H9 (cell line): ENCODE measurements around the gene SYT11. TPM values are rescaled to one million over a fixed set of nuclear protein-coding genes. Genes with fewer than 3 reads are reported as not detected.

Experiments
- DNase-seq: peaks from one replicate; pipeline ENCODE4 v3.0.0-alpha.2; 2017
- H2AFZ ChIP-seq: one replicate; pipeline ENCODE4 v1.6.1; 2013; ENCODE audit warnings: mild to moderate bottlenecking, low read length, control low read depth, moderate library complexity
- H2AK5ac ChIP-seq: 2 replicates; pipeline ENCODE4 v1.6.1; 2013; ENCODE audit warnings: low read length, control low read depth, mixed read lengths; ENCODE audit not compliant: insufficient read length
- H2BK120ac ChIP-seq: one replicate; pipeline ENCODE4 v1.6.1; 2013; ENCODE audit warnings: low read depth, mild to moderate bottlenecking, low read length, control low read depth, inconsistent platforms; ENCODE audit not compliant: poor library complexity, severe bottlenecking
- H2BK12ac ChIP-seq: 2 replicates; pipeline ENCODE4 v1.6.1; 2013; ENCODE audit warnings: low read length, control low read depth, mixed read lengths, low read depth; ENCODE audit not compliant: insufficient read length
- H2BK15ac ChIP-seq: 2 replicates; pipeline ENCODE4 v1.6.1; 2013; ENCODE audit warnings: low read depth, low read length, control low read depth
- H2BK20ac ChIP-seq: one replicate; pipeline ENCODE4 v1.6.1; 2013; ENCODE audit warnings: low read depth, mild to moderate bottlenecking, low read length, control low read depth, inconsistent platforms; ENCODE audit not compliant: poor library complexity, severe bottlenecking
- H2BK5ac ChIP-seq: 2 replicates; pipeline ENCODE4 v1.6.1; 2013; ENCODE audit warnings: low read length, control low read depth, mixed read lengths; ENCODE audit not compliant: insufficient read length
- H3K14ac ChIP-seq: 2 replicates; pipeline ENCODE4 v1.6.1; 2013; ENCODE audit warnings: low read length, control low read depth; ENCODE audit not compliant: insufficient read depth
- H3K18ac ChIP-seq: 2 replicates; pipeline ENCODE4 v1.6.1; 2013; ENCODE audit warnings: low read depth, mild to moderate bottlenecking, mixed read lengths, low read length, control low read depth; ENCODE audit not compliant: insufficient read length
- H3K23ac ChIP-seq: 2 replicates; pipeline ENCODE4 v1.6.1; 2013; ENCODE audit warnings: low read length, control low read depth, mixed read lengths, low read depth; ENCODE audit not compliant: insufficient read length
- H3K23me2 ChIP-seq: 2 replicates; pipeline ENCODE4 v1.6.1; 2013; ENCODE audit warnings: low read depth, mild to moderate bottlenecking, mixed read lengths, low read length, control low read depth; ENCODE audit not compliant: insufficient read length, poor library complexity, severe bottlenecking
- H3K27ac ChIP-seq: 2 replicates; pipeline ENCODE4 v1.5.1; 2013; ENCODE audit warnings: low read length, control low read depth, mixed read lengths, low read depth; ENCODE audit not compliant: insufficient read length
- H3K27me3 ChIP-seq: 2 replicates; pipeline ENCODE4 v1.6.1; 2013; ENCODE audit warnings: low read length, control low read depth, inconsistent platforms; ENCODE audit not compliant: insufficient read depth
- H3K4ac ChIP-seq: 2 replicates; pipeline ENCODE4 v1.6.1; 2013; ENCODE audit warnings: low read depth, mild to moderate bottlenecking, control low read depth, inconsistent platforms, low read length, moderate library complexity
- H3K4me1 ChIP-seq: 2 replicates; pipeline ENCODE4 v1.6.1; 2013; ENCODE audit warnings: low read length, control low read depth, inconsistent platforms; ENCODE audit not compliant: insufficient read depth
- H3K4me2 ChIP-seq: 2 replicates; pipeline ENCODE4 v1.6.1; 2013; ENCODE audit warnings: low read length, control low read depth, mixed read lengths; ENCODE audit not compliant: insufficient read length, insufficient read depth
- H3K56ac ChIP-seq: 2 replicates; pipeline ENCODE4 v1.6.1; 2013; ENCODE audit warnings: low read depth, mild to moderate bottlenecking, mixed read lengths, low read length, control low read depth; ENCODE audit not compliant: insufficient read length
- H3K79me1 ChIP-seq: 2 replicates; pipeline ENCODE4 v1.6.1; 2013; ENCODE audit warnings: low read depth, mild to moderate bottlenecking, moderate library complexity, low read length, control low read depth, inconsistent platforms; ENCODE audit not compliant: insufficient read depth, poor library complexity, severe bottlenecking
- H3K79me2 ChIP-seq: 2 replicates; pipeline ENCODE4 v1.6.1; 2013; ENCODE audit warnings: low read length, control low read depth, inconsistent platforms; ENCODE audit not compliant: insufficient read depth
- H3K9ac ChIP-seq: 2 replicates; pipeline ENCODE4 v1.6.1; 2013; ENCODE audit warnings: low read length, control low read depth, mixed read lengths; ENCODE audit not compliant: insufficient read length; ENCODE audit errors: extremely low read depth
- H3K9me3 ChIP-seq: one replicate; pipeline ENCODE4 v1.6.1; 2013; ENCODE audit warnings: low read depth, low read length, inconsistent platforms; ENCODE audit not compliant: control insufficient read depth
- H3T11ph ChIP-seq: one replicate; pipeline ENCODE4 v1.6.1; 2013; ENCODE audit warnings: mild to moderate bottlenecking, low read length, control low read depth, inconsistent platforms
- H4K20me1 ChIP-seq: one replicate; pipeline ENCODE4 v1.6.1; 2013; ENCODE audit not compliant: control insufficient read depth, insufficient read length, insufficient read depth
- H4K5ac ChIP-seq: 2 replicates; pipeline ENCODE4 v1.6.1; 2013; ENCODE audit warnings: low read depth, mild to moderate bottlenecking, mixed read lengths, low read length, control low read depth; ENCODE audit not compliant: insufficient read length
- H4K8ac ChIP-seq: replicated peaks from 2 replicates; pipeline ENCODE4 v1.6.1; 2013; ENCODE audit warnings: low read length, control low read depth, mixed read lengths, low read depth; ENCODE audit not compliant: insufficient read length
- H4K91ac ChIP-seq: 2 replicates; pipeline ENCODE4 v1.6.1; 2013; ENCODE audit warnings: low read depth, mild to moderate bottlenecking, moderate library complexity, mixed read lengths, low read length, control low read depth; ENCODE audit not compliant: insufficient read length
- H3K27ac Mint-ChIP-seq, 3 experiments: 2 replicates in 2 of 3; 3 replicates in 1 of 3; pipeline ENCODE4 v1.8.0; 2020 to 2021; ENCODE audit warnings: mixed read lengths in 3 of 3, mild to moderate bottlenecking in 1 of 3, moderate library complexity in 1 of 3
- H3K27me3 Mint-ChIP-seq: 2 replicates; pipeline ENCODE4 v1.8.0; 2021; ENCODE audit warnings: low read depth, mild to moderate bottlenecking, moderate library complexity, mixed read lengths
- H3K36me3 Mint-ChIP-seq, 3 experiments: 2 replicates in 2 of 3; 3 replicates in 1 of 3; pipeline ENCODE4 v1.8.0; 2020 to 2021; ENCODE audit warnings: low read depth in 3 of 3, mixed read lengths in 3 of 3; ENCODE audit not compliant: insufficient read depth in 1 of 3
- H3K4me1 Mint-ChIP-seq, 2 experiments: 2 replicates each; pipeline ENCODE4 v1.8.0; 2020; ENCODE audit warnings: mixed read lengths in 2 of 2
- H3K4me3 Mint-ChIP-seq, 2 experiments: 2 replicates in 1 of 2; 3 replicates in 1 of 2; pipeline ENCODE4 v1.8.0; 2020 to 2021; ENCODE audit warnings: mild to moderate bottlenecking in 2 of 2, mixed read lengths in 2 of 2, moderate library complexity in 1 of 2
- H3K9me3 Mint-ChIP-seq, 2 experiments: 2 replicates in 1 of 2; 3 replicates in 1 of 2; pipeline ENCODE4 v1.8.0; 2020; ENCODE audit warnings: mild to moderate bottlenecking in 2 of 2, mixed read lengths in 2 of 2, moderate library complexity in 1 of 2
- CTCF ChIP-seq: fragments of 200-600 bp; sonication (generic); conservative IDR thresholded peaks from 3 replicates; pipeline ENCODE4 v1.8.0; 2021; ENCODE audit warnings: antibody characterized with exemption, mild to moderate bottlenecking
- WGBS: extraction: QIAGEN DNeasy Blood & Tissue Kit; methylation state at CpG from one replicate; pipeline ENCODE4 v1.1.7; 2013; ENCODE audit warnings: missing lambda C conversion rate, low lambda C conversion rate, mixed read lengths; ENCODE audit not compliant: insufficient read length; ENCODE audit errors: extremely low coverage; 5-methylcytosine and 5-hydroxymethylcytosine counted together
- total RNA-seq: library from RNA; stranded (reverse); gene quantifications from 2 replicates; pipeline ENCODE4 v1.2.1, GENCODE V29; 2021

Gene SYT11
- total RNA-seq, 1 experiment from 2014 or later, result 0.28 TPM

- Histone ChIP-seq H3K56ac (no peak overlapping the region), H2BK12ac (no peak overlapping the region), H4K20me1 (no peaks in the 10 kb centered on the region), H3T11ph (no peak overlapping the region), H3K4me2 (no peak overlapping the region), H3K9me3 (no peaks in the 10 kb centered on the region), H2BK5ac (no peak overlapping the region), H3K14ac (no peak overlapping the region), H3K79me2 (peaks cover 19% of the 10 kb centered on the region; the same call in 1 of the 2 replicates), H3K27ac (no peak overlapping the region), H3K27me3 (no peaks in the 10 kb centered on the region), H3K4me1 (no peaks in the 10 kb centered on the region; the same call in 1 of the 2 replicates), H2BK120ac (no peak overlapping the region), H3K23me2 (peaks cover 6% of the 10 kb centered on the region), H3K4ac (no peak overlapping the region), H2AFZ (no peak overlapping the region), H2BK15ac (no peak overlapping the region), H3K9ac (no peak overlapping the region), H3K18ac (no peak overlapping the region), H2AK5ac (no peak overlapping the region), H4K8ac (no peak overlapping the region), H3K79me1 (peaks cover 9% of the 10 kb centered on the region), H3K23ac (no peak overlapping the region), H4K5ac (no peak overlapping the region), H4K91ac (no peak overlapping the region), H2BK20ac (no peak overlapping the region)
- no peaks in the 10 kb centered on the region for H3K27me3 Mint-ChIP-seq
- peak overlapping the region in 1 of 2 experiments; percentile 26; a peak in 3 of 5 replicates for H3K4me3 Mint-ChIP-seq
- no peak for DNase-seq
- peaks cover 17 to 21% of the 10 kb centered on the region in 2 experiments for H3K4me1 Mint-ChIP-seq
- H3K36me3 Mint-ChIP-seq, result peaks cover 35 to 48% (median 40%) of the 10 kb centered on the region in 3 experiments
- H3K27ac Mint-ChIP-seq, result 0 out of 7 replicates have a peak overlapping the region, but pooled peaks of 1 of the 3 experiments have one; percentile 36
- no peaks in the 10 kb centered on the region for H3K9me3 Mint-ChIP-seq
- no peak for TF ChIP-seq CTCF
- WGBS, result no CpG with 5 or more reads among the region's 1 CpG
These were observed 72.7 kb downstream of the SYT11 start for GRCh38 chr1:155932081-155932480.
